Neutrophil (primary cell): ENCODE measurements around the gene CAMTA1.

ENCODE experiments used
- H3K27ac ChIP-seq: fragments of 200-600 bp; sonication (generic); 2 replicates; pipeline ENCODE4 v1.5.1; 2016; ENCODE audit warnings: mild to moderate bottlenecking, moderate library complexity
- H3K27me3 ChIP-seq: fragments of 200-600 bp; sonication (generic); 2 replicates; pipeline ENCODE4 v1.6.0; 2016; ENCODE audit warnings: mild to moderate bottlenecking
- H3K36me3 ChIP-seq: fragments of 200-600 bp; sonication (generic); 2 replicates; pipeline ENCODE4 v1.5.1; 2017
- H3K4me1 ChIP-seq, 2 experiments: fragments of 200-600 bp in 1 of 2; sonication (generic) in 1 of 2; 1 replicate in 1 of 2; 2 replicates in 1 of 2; pipeline versions ENCODE4 v1.5.1 to v1.6.1; 2013 to 2016; ENCODE audit warnings: low read depth in 1 of 2, low read length in 1 of 2, mild to moderate bottlenecking in 1 of 2, moderate library complexity in 1 of 2; ENCODE audit not compliant: control insufficient read depth in 1 of 2, insufficient read depth in 1 of 2
- H3K4me3 ChIP-seq, 2 experiments: fragments of 200-600 bp in 1 of 2; sonication (generic) in 1 of 2; 1 replicate in 1 of 2; 2 replicates in 1 of 2; pipeline ENCODE4 v1.5.1; 2013 to 2016; ENCODE audit warnings: low read depth in 1 of 2, low read length in 1 of 2, mild to moderate bottlenecking in 1 of 2, moderate library complexity in 1 of 2
- H3K9me3 ChIP-seq: fragments of 200-600 bp; sonication (generic); 2 replicates; pipeline ENCODE4 v1.5.1; 2016
- CTCF ChIP-seq: fragments of 200-600 bp; sonication (generic); IDR thresholded peaks from 2 replicates; pipeline ENCODE4 v1.5.1; 2016; ENCODE audit warnings: antibody characterized with exemption

CAMTA1 gene

GRCh38 chr1:7006996-7007871, 222.0 kb downstream of the CAMTA1 start:
- Histone ChIP-seq H3K4me3 (no peak overlapping the region), H3K36me3 (no peaks in the 10 kb centered on the region)

GRCh38 chr1:7007902-7008301, 222.6 kb downstream of the CAMTA1 start:
- TF ChIP-seq CTCF = no peak
- Histone ChIP-seq H3K27ac (no peak overlapping the region), H3K4me3 (no peak overlapping the region), H3K9me3 (no peaks in the 10 kb centered on the region), H3K4me1 (no peaks in the 10 kb centered on the region), H3K36me3 (no peaks in the 10 kb centered on the region), H3K27me3 (no peaks in the 10 kb centered on the region)

More at GRCh38 chr1:7006996-7007871, 222.0 kb downstream of the CAMTA1 start:
- no peaks in the 10 kb centered on the region for H3K9me3 ChIP-seq
- no peaks in the 10 kb centered on the region for H3K27me3 ChIP-seq
- TF ChIP-seq CTCF = no peak
- H3K4me1 ChIP-seq = no peaks in the 10 kb centered on the region
- H3K27ac ChIP-seq = no peak overlapping the region

- Histone ChIP-seq H3K27ac (no peak overlapping the region), H3K4me3 (no peak overlapping the region), H3K36me3 (no peaks in the 10 kb centered on the region), H3K4me1 (no peaks in the 10 kb centered on the region), H3K27me3 (no peaks in the 10 kb centered on the region), H3K9me3 (no peaks in the 10 kb centered on the region)
- TF ChIP-seq CTCF = no peak
Measured at GRCh38 chr1:7008331-7008730, 223.1 kb downstream of the CAMTA1 start.

- no peaks in the 10 kb centered on the region for H3K27me3 ChIP-seq
- no peak for TF ChIP-seq CTCF
- H3K4me3 ChIP-seq = no peak overlapping the region
- H3K36me3 ChIP-seq = no peaks in the 10 kb centered on the region
- no peak overlapping the region for H3K27ac ChIP-seq
- H3K4me1 ChIP-seq = no peaks in the 10 kb centered on the region
- H3K9me3 ChIP-seq = no peaks in the 10 kb centered on the region
Measured at GRCh38 chr1:7008975-7009740, 223.9 kb downstream of the CAMTA1 start.

GRCh38 chr1:7009741-7010525, 224.7 kb downstream of the CAMTA1 start:
- H3K4me3 ChIP-seq = no peak overlapping the region

More at GRCh38 chr1:7009741-7010525, 224.7 kb downstream of the CAMTA1 start:
- Histone ChIP-seq H3K9me3 (no peaks in the 10 kb centered on the region), H3K36me3 (no peaks in the 10 kb centered on the region), H3K27me3 (no peaks in the 10 kb centered on the region), H3K4me1 (no peaks in the 10 kb centered on the region), H3K27ac (no peak overlapping the region)
- no peak for TF ChIP-seq CTCF
